A673 (cell line): ENCODE data around the gene PTX4.

Source experiments
- CTCF ChIP-seq: fragments of 300-800, 200-600 bp; sonication (generic); conservative IDR thresholded peaks from 2 replicates; pipeline ENCODE4 v1.5.1; 2017; ENCODE audit warnings: low read depth, mild to moderate bottlenecking, antibody characterized with exemption, low read length, moderate library complexity, mixed read lengths
- EZH2 ChIP-seq: fragments of 200-600 bp; sonication (generic); IDR thresholded peaks from 2 replicates; pipeline ENCODE4 v1.6.1; 2017; ENCODE audit warnings: borderline replicate concordance, low read depth, mild to moderate bottlenecking, mixed read lengths, antibody characterized with exemption, low read length; ENCODE audit not compliant: poor library complexity, severe bottlenecking

GRCh38 chr16:1496464-1496863, 7.7 kb upstream of the PTX4 start:
- TF ChIP-seq CTCF, result no peak
- TF ChIP-seq EZH2, result no peak
